ENCODE data around the gene TXNDC8. TPM values are rescaled to one million over a fixed set of nuclear protein-coding genes. Genes with fewer than 3 reads are reported as not detected.

Gene TXNDC8
- not detected for total RNA-seq

GRCh38 chr9:110337727-110338126 is at the start of gene TXNDC8:
Gene TXNDC8 (minus strand): TSS chr9:110337863.

GRCh38 chr9:110256380-110257096 is 81.1 kb downstream of the TXNDC8 start, which contains the start of gene TXN:
Gene TXN (minus strand): TSS chr9:110256507. CDS start chr9:110256435, 72 bp downstream.

Other genes starting within 250 kb of the TXNDC8 start
- gene C9orf152, start 129.7 kb downstream of the TXNDC8 start, total RNA-seq: 0.38 TPM
- 47.2 TPM for gene TXN, start 81.4 kb downstream of the TXNDC8 start, total RNA-seq
- gene SVEP1, start 241.9 kb upstream of the TXNDC8 start, total RNA-seq: 27.3 TPM